GM23338 (cell line): ENCODE data around the gene GBF1. TPM values are rescaled to one million over a fixed set of nuclear protein-coding genes. Genes with fewer than 3 reads are reported as not detected.

Source experiments
- ATAC-seq: fragments of 200-7000 bp; cut with Tn5 transposase; 3 replicates; pipeline ENCODE4 v1.9.1; 2020
- DNase-seq: peaks from one replicate; pipeline ENCODE4 v3.0.0-alpha.2; 2015; ENCODE audit warnings: low spot score
- H2AFZ ChIP-seq: fragments of 200-600 bp; sonication (generic); 2 replicates; pipeline ENCODE4 v1.8.0; 2016; ENCODE audit warnings: antibody characterized with exemption, mild to moderate bottlenecking, moderate library complexity
- H3F3A ChIP-seq: fragments of 200-600 bp; sonication (generic); replicated peaks from 2 replicates; pipeline ENCODE4 v1.8.0; 2017; ENCODE audit warnings: antibody characterized with exemption, mixed run types, low read depth
- H3K27ac ChIP-seq: fragments of 200-600 bp; sonication (generic); 2 replicates; pipeline ENCODE4 v1.6.1; 2016; ENCODE audit warnings: low read depth
- H3K27me3 ChIP-seq: fragments of 200-600 bp; sonication (generic); 2 replicates; pipeline ENCODE4 v1.8.0; 2016; ENCODE audit warnings: mild to moderate bottlenecking, mixed run types, moderate library complexity; ENCODE audit not compliant: insufficient read depth
- H3K36me3 ChIP-seq: fragments of 200-600 bp; sonication (generic); 2 replicates; pipeline ENCODE4 v1.8.0; 2016; ENCODE audit warnings: mild to moderate bottlenecking; ENCODE audit not compliant: insufficient read depth
- H3K4me1 ChIP-seq: fragments of 200-600 bp; sonication (generic); 2 replicates; pipeline ENCODE4 v1.8.0; 2016; ENCODE audit warnings: mild to moderate bottlenecking, moderate library complexity; ENCODE audit not compliant: insufficient read depth
- H3K4me2 ChIP-seq: fragments of 200-600 bp; sonication (generic); 2 replicates; pipeline ENCODE4 v1.7.1; 2017; ENCODE audit warnings: mixed run types
- H3K4me3 ChIP-seq: fragments of 200-600 bp; sonication (generic); 2 replicates; pipeline ENCODE4 v1.6.1; 2016; ENCODE audit warnings: mixed run types
- H3K79me2 ChIP-seq: fragments of 200-600 bp; sonication (generic); replicated peaks from 2 replicates; pipeline ENCODE4 v1.8.0; 2017; ENCODE audit warnings: mild to moderate bottlenecking; ENCODE audit not compliant: insufficient read depth
- H3K9me2 ChIP-seq: fragments of 200-600 bp; sonication (generic); 2 replicates; pipeline ENCODE4 v1.8.0; 2017; ENCODE audit not compliant: insufficient read depth
- H4K20me1 ChIP-seq: fragments of 200-600 bp; sonication (generic); replicated peaks from 2 replicates; pipeline ENCODE4 v1.8.0; 2017; ENCODE audit warnings: mild to moderate bottlenecking; ENCODE audit not compliant: insufficient read depth
- H3K27ac Mint-ChIP-seq: 2 replicates; pipeline ENCODE4 v1.8.0; 2020; ENCODE audit warnings: inconsistent platforms, mild to moderate bottlenecking, moderate library complexity, mixed read lengths
- H3K27me3 Mint-ChIP-seq: 3 replicates; pipeline ENCODE4 v1.8.0; 2022; ENCODE audit warnings: low read depth, mild to moderate bottlenecking, moderate library complexity, mixed read lengths, inconsistent platforms; ENCODE audit not compliant: insufficient read depth, poor library complexity
- H3K36me3 Mint-ChIP-seq: 3 replicates; pipeline ENCODE4 v1.8.0; 2021; ENCODE audit warnings: low read depth, mild to moderate bottlenecking, inconsistent platforms, moderate library complexity, mixed read lengths
- H3K4me1 Mint-ChIP-seq: 3 replicates; pipeline ENCODE4 v1.8.0; 2020; ENCODE audit warnings: mild to moderate bottlenecking, inconsistent platforms, mixed read lengths
- H3K4me3 Mint-ChIP-seq: 3 replicates; pipeline ENCODE4 v1.8.0; 2021; ENCODE audit warnings: moderate library complexity, mild to moderate bottlenecking, inconsistent platforms, mixed read lengths
- H3K9me3 Mint-ChIP-seq: 3 replicates; pipeline ENCODE4 v1.8.0; 2020; ENCODE audit warnings: moderate library complexity, mild to moderate bottlenecking, inconsistent platforms, mixed read lengths
- CREB1 ChIP-seq: fragments of 250-450 bp; sonication (Bioruptor Pico); IDR thresholded peaks from 2 replicates; pipeline ENCODE4 v1.5.0; 2020; ENCODE audit warnings: low read depth, mild to moderate bottlenecking, moderate library complexity
- CTCF ChIP-seq, 2 experiments: fragments of 200-600 bp in 1 of 2; sonication (generic) in 1 of 2; conservative IDR thresholded peaks; 2 replicates each; pipeline versions ENCODE4 v1.5.1 to v1.6.1; 2016 to 2017; ENCODE audit warnings: antibody characterized with exemption in 2 of 2, low read depth in 2 of 2, mild to moderate bottlenecking in 2 of 2, moderate library complexity in 1 of 2
- ETS1 ChIP-seq: IDR thresholded peaks from 2 replicates; pipeline ENCODE4 v1.6.1; 2016; ENCODE audit warnings: antibody characterized with exemption
- EZH2 ChIP-seq: fragments of 200-600 bp; sonication (generic); IDR thresholded peaks from one replicate; pipeline ENCODE4 v1.8.0; 2017; ENCODE audit warnings: antibody characterized with exemption, mild to moderate bottlenecking, low read depth; ENCODE audit not compliant: unreplicated experiment
- JUNB ChIP-seq: IDR thresholded peaks from one replicate; pipeline ENCODE4 v1.6.1; 2016; ENCODE audit warnings: antibody characterized with exemption; ENCODE audit not compliant: unreplicated experiment
- NANOG ChIP-seq: IDR thresholded peaks from 2 replicates; pipeline ENCODE4 v1.6.1; 2016; ENCODE audit warnings: antibody characterized with exemption, borderline replicate concordance
- REST ChIP-seq: IDR thresholded peaks from one replicate; pipeline ENCODE4 v1.6.1; 2018; ENCODE audit warnings: antibody characterized with exemption; ENCODE audit not compliant: unreplicated experiment
- ZNF114 ChIP-seq: fragments of 250-450 bp; sonication (Bioruptor Pico); IDR thresholded peaks from 2 replicates; pipeline ENCODE4 v1.5.0; 2020; ENCODE audit warnings: mild to moderate bottlenecking, moderate library complexity
- ZNF331 ChIP-seq: fragments of 250-450 bp; sonication (Bioruptor Pico); IDR thresholded peaks from 2 replicates; pipeline ENCODE4 v1.5.0; 2020; ENCODE audit warnings: low read depth, mild to moderate bottlenecking, moderate library complexity
- polyA plus RNA-seq: library from polyadenylated mRNA; unstranded; fragments of >200 nt; fragmentation: Nextera tagmentation; extraction: Ambion mirVana; gene quantifications from 2 replicates; pipeline ENCODE4 v1.2.1, GENCODE V29; 2016
- total RNA-seq: library from RNA; depleted of rRNA; stranded (reverse); fragments of >200 nt; shearing (Covaris generic); gene quantifications from 2 replicates; pipeline ENCODE4 v1.2.3, GENCODE V29; 2014

GBF1 gene
- total and polyA plus RNA-seq, 2 experiments from 2014 or later: 6.5 to 27.2 TPM

GRCh38 chr10:102269017-102269416 lies 23.7 kb downstream of the GBF1 start (continued):
- TF ChIP-seq REST: no peak

GRCh38 chr10:102274062-102274461 lies 28.7 kb downstream of the GBF1 start:
- ATAC-seq (no peak), DNase-seq (no peak)
- H3K79me2 ChIP-seq: peaks cover 11% of the 10 kb centered on the region
- no peak for TF ChIP-seq CREB1
- no peak for TF ChIP-seq ZNF114
- no peak for TF ChIP-seq REST
- no peak for TF ChIP-seq EZH2
- no peak for TF ChIP-seq JUNB
- no peak overlapping the region for H3K27ac ChIP-seq
- no peaks in the 10 kb centered on the region for H3K9me2 ChIP-seq
- Mint-ChIP-seq H3K4me3 (no peak overlapping the region), H3K36me3 (no peaks in the 10 kb centered on the region), H3K27me3 (no peaks in the 10 kb centered on the region), H3K27ac (no peak overlapping the region), H3K4me1 (no peaks in the 10 kb centered on the region), H3K9me3 (no peaks in the 10 kb centered on the region)
- H4K20me1 ChIP-seq: peaks cover 24% of the 10 kb centered on the region
- no peaks in the 10 kb centered on the region for H3K27me3 ChIP-seq
- H3K4me3 ChIP-seq: no peak overlapping the region
- H3K36me3 ChIP-seq: no peaks in the 10 kb centered on the region
- no peaks in the 10 kb centered on the region for H3K4me1 ChIP-seq
- no peak overlapping the region for H2AFZ ChIP-seq
- no peak overlapping the region for H3K4me2 ChIP-seq
- no peaks in the 10 kb centered on the region for H3F3A ChIP-seq

- ATAC-seq: no peak
- DNase-seq: no peak
- H3F3A ChIP-seq: no peaks in the 10 kb centered on the region
- no peak overlapping the region for H3K4me3 Mint-ChIP-seq
- H4K20me1 ChIP-seq: peaks cover 24% of the 10 kb centered on the region
- H3K9me2 ChIP-seq: no peaks in the 10 kb centered on the region
- H3K4me2 ChIP-seq: no peak overlapping the region
- H3K9me3 Mint-ChIP-seq: no peaks in the 10 kb centered on the region
- no peaks in the 10 kb centered on the region for H3K4me1 ChIP-seq
- no peaks in the 10 kb centered on the region for H3K36me3 Mint-ChIP-seq
- no peak overlapping the region for H3K4me3 ChIP-seq
- H3K4me1 Mint-ChIP-seq: no peaks in the 10 kb centered on the region
- H3K27ac ChIP-seq: no peak overlapping the region
- no peaks in the 10 kb centered on the region for H3K27me3 Mint-ChIP-seq
- H3K27ac Mint-ChIP-seq: no peak overlapping the region
- peaks cover 11% of the 10 kb centered on the region for H3K79me2 ChIP-seq
- H3K27me3 ChIP-seq: no peaks in the 10 kb centered on the region
- no peak overlapping the region for H2AFZ ChIP-seq
- H3K36me3 ChIP-seq: no peaks in the 10 kb centered on the region
- TF ChIP-seq ZNF331 (no peak), CTCF (conservative IDR thresholded peaks at IDR 0.05; ENCODE audit: low read depth in 2 of 2) (no peak), EZH2 (no peak), NANOG (no peak), ETS1 (no peak)
Measured at GRCh38 chr10:102275343-102275742, 30.0 kb downstream of the GBF1 start.
